Measurements from ENCODE around the gene TNFRSF9.

- TF ChIP-seq, protein P1, sequence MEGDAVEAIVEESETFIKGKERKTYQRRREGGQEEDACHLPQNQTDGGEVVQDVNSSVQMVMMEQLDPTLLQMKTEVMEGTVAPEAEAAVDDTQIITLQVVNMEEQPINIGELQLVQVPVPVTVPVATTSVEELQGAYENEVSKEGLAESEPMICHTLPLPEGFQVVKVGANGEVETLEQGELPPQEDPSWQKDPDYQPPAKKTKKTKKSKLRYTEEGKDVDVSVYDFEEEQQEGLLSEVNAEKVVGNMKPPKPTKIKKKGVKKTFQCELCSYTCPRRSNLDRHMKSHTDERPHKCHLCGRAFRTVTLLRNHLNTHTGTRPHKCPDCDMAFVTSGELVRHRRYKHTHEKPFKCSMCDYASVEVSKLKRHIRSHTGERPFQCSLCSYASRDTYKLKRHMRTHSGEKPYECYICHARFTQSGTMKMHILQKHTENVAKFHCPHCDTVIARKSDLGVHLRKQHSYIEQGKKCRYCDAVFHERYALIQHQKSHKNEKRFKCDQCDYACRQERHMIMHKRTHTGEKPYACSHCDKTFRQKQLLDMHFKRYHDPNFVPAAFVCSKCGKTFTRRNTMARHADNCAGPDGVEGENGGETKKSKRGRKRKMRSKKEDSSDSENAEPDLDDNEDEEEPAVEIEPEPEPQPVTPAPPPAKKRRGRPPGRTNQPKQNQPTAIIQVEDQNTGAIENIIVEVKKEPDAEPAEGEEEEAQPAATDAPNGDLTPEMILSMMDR (IDR thresholded peaks at IDR 0.05; ENCODE audit: low read length), result no peak
- no peak for TF ChIP-seq EZH2 (IDR thresholded peaks at IDR 0.05; ENCODE audit: borderline replicate concordance, low read length)
Measured at GRCh38 chr1:7888248-7889081, 52.2 kb downstream of the TNFRSF9 start.
